Measurements from ENCODE around the gene CRYBA4. TPM values are rescaled to one million over a fixed set of nuclear protein-coding genes. Genes with fewer than 3 reads are reported as not detected.
A peak's percentile ranks its signal among the peaks of the same experiment; 100 is the strongest.

CRYBA4 gene
- polyA plus RNA-seq, 1 of the 3 experiments (the other 2 are of a cell fraction) = not detected

DNA sequence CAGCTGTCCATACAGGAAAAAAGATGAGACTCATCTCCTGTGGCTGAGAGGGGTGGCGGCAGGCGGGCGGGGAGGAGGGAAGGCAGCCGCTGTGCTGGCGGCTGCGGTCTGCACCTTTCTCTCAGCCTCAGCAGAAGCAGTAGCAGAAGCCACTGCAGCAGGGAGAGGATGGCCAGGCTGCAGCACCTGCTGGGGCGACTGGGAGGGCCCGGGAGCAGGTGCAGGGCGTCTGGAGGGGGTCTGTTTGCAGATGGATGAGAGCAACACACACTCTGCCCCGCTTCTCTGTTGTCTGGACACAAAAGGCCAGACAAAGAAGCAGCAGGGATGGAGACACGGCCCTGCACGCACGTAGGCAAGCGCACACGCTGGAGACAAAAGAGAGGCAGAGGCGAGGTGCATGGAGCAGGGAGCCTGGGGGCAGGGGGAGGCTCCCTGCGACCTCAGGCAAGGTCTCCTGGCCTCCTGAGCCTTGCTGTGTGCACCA is 26.3 kb downstream of the CRYBA4 start:
- CTCF ChIA-PET = interaction anchor here (1.0 to 1.7 kb wide), 2 partner anchors 169 to 182 kb away, joined by 3 to 5 read pairs; no protein-coding TSS in a partner anchor
- no peaks in the 10 kb centered on the region for H4K20me1 ChIP-seq (ENCODE audit: insufficient read depth)

More for the DNA sequence above, 26.3 kb downstream of the CRYBA4 start:
- Histone ChIP-seq H3K27me3 (ENCODE audit: insufficient read depth) (peaks cover 24% of the 10 kb centered on the region; the same call in 1 of the 2 replicates), H3K79me2 (ENCODE audit: insufficient read depth) (no peaks in the 10 kb centered on the region), H2AFZ (ENCODE audit: low read depth) (no peak overlapping the region), H3K9me2 (no peaks in the 10 kb centered on the region), H3K27ac (ENCODE audit: low read depth in 2 of 2, low read length in 1 of 2) (peak overlapping the region in 1 of 2 experiments; percentile 25; a peak in 2 of 4 replicates), H3F3A (replicated peaks; ENCODE audit: insufficient read depth) (no peaks in the 10 kb centered on the region), H3K4me2 (no peak overlapping the region), H3K9ac (no peak overlapping the region), H3K4me1 (ENCODE audit: control insufficient read depth in 1 of 2, insufficient read depth in 2 of 2, low read depth in 1 of 2, low read length in 1 of 2) (peaks cover 10 to 36% of the 10 kb centered on the region in 2 experiments; a peak in 3 of 4 replicates), H3K36me3 (replicated peaks in 1 of 2; ENCODE audit: control insufficient read depth in 1 of 2, insufficient read depth in 2 of 2, low read length in 1 of 2) (no peaks in the 10 kb centered on the region), H3K9me3 (no peaks in the 10 kb centered on the region), H3K4me3 (ENCODE audit: low read depth in 2 of 2, low read length in 1 of 2) (no peak overlapping the region)
- 76% methylated on average over 17 of the region's 17 CpGs for WGBS (ENCODE audit: low lambda C conversion rate)
- POLR2A ChIA-PET = interaction anchor here (0.9 kb wide), 1 partner anchor 9 kb away, joined by 3 read pairs; the partner anchor contains the start of gene MIAT
- DNase-seq = peak; percentile 39
- TF ChIP-seq RAD21 (IDR thresholded peaks at IDR 0.05; ENCODE audit: low read length) = no peak
- no peak for TF ChIP-seq YY1 (IDR thresholded peaks at IDR 0.05; ENCODE audit: low read depth)
- TF ChIP-seq SIN3A (IDR thresholded peaks at IDR 0.05; ENCODE audit: borderline replicate concordance, low read depth, low read length) = no peak
- no peak for TF ChIP-seq RCOR1 (IDR thresholded peaks at IDR 0.05; ENCODE audit: low read length)
- no peak for TF ChIP-seq FOXJ3 (CRISPR knock-in tag; IDR thresholded peaks at IDR 0.05)
- TF ChIP-seq, protein P1, sequence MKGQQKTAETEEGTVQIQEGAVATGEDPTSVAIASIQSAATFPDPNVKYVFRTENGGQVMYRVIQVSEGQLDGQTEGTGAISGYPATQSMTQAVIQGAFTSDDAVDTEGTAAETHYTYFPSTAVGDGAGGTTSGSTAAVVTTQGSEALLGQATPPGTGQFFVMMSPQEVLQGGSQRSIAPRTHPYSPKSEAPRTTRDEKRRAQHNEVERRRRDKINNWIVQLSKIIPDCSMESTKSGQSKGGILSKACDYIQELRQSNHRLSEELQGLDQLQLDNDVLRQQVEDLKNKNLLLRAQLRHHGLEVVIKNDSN (IDR thresholded peaks at IDR 0.05; ENCODE audit: borderline replicate concordance, low read depth) = no peak
- no peak for TF ChIP-seq TAF1 (IDR thresholded peaks at IDR 0.05; ENCODE audit: borderline replicate concordance, low read depth, low read length)
- no peak for TF ChIP-seq EP300 (IDR thresholded peaks at IDR 0.05; ENCODE audit: borderline replicate concordance in 1 of 2, low read depth in 1 of 2, low read length in 1 of 2)
- no peak for TF ChIP-seq REST (IDR thresholded peaks at IDR 0.05; ENCODE audit: low read depth, low read length)
- no peak for TF ChIP-seq EZH2phosphoT487 (IDR thresholded peaks at IDR 0.05; ENCODE audit: borderline replicate concordance, low read depth)
- TF ChIP-seq RFX5 (IDR thresholded peaks at IDR 0.05; ENCODE audit: low read length) = no peak
- no peak for TF ChIP-seq FOSL2 (IDR thresholded peaks at IDR 0.05; ENCODE audit: borderline replicate concordance, low read depth)
- no peak for TF ChIP-seq MXI1 (IDR thresholded peaks at IDR 0.05; ENCODE audit: low read depth, low read length)
- TF ChIP-seq GATA2 (CRISPR knock-in tag; IDR thresholded peaks at IDR 0.05) = no peak
- TF ChIP-seq CHD2 (IDR thresholded peaks at IDR 0.05; ENCODE audit: low read length, partially characterized antibody) = no peak
- TF ChIP-seq, protein P2, sequence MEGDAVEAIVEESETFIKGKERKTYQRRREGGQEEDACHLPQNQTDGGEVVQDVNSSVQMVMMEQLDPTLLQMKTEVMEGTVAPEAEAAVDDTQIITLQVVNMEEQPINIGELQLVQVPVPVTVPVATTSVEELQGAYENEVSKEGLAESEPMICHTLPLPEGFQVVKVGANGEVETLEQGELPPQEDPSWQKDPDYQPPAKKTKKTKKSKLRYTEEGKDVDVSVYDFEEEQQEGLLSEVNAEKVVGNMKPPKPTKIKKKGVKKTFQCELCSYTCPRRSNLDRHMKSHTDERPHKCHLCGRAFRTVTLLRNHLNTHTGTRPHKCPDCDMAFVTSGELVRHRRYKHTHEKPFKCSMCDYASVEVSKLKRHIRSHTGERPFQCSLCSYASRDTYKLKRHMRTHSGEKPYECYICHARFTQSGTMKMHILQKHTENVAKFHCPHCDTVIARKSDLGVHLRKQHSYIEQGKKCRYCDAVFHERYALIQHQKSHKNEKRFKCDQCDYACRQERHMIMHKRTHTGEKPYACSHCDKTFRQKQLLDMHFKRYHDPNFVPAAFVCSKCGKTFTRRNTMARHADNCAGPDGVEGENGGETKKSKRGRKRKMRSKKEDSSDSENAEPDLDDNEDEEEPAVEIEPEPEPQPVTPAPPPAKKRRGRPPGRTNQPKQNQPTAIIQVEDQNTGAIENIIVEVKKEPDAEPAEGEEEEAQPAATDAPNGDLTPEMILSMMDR (IDR thresholded peaks at IDR 0.05) = no peak
- TF ChIP-seq ZBTB33 (IDR thresholded peaks at IDR 0.05; ENCODE audit: borderline replicate concordance, low read depth) = no peak
